Tibial artery (tissue), 4 donors: ENCODE results near the gene PSAPL1.

Source experiments
- DNase-seq, 2 donors: peaks; one replicate each; pipeline ENCODE4 v3.0.0-alpha.2; 2019
- H3K27ac ChIP-seq, 2 donors: fragments of 200-600 bp; sonication (generic) in 1 of 2; 1 replicate in 1 of 2; 2 replicates in 1 of 2; pipeline ENCODE4 v1.5.1; 2018 to 2019; ENCODE audit warnings: mild to moderate bottlenecking in 1 of 2
- H3K27me3 ChIP-seq, 2 donors: fragments of 200-600 bp; sonication (generic) in 1 of 2; one replicate each; pipeline versions ENCODE4 v1.5.1 to v1.6.0; 2016 to 2019
- H3K36me3 ChIP-seq, 3 donors: fragments of 200-600 bp; sonication (generic) in 2 of 3; one replicate each; pipeline ENCODE4 v1.5.1; 2016 to 2019; ENCODE audit warnings: mild to moderate bottlenecking in 2 of 3
- H3K4me1 ChIP-seq, 4 donors: fragments of 200-600 bp; sonication (generic) in 2 of 4; 1 replicate in 3 of 4; 2 replicates in 1 of 4; pipeline ENCODE4 v1.5.1; 2016 to 2019
- H3K4me3 ChIP-seq, 2 donors: fragments of 200-600 bp; sonication (generic) in 1 of 2; 1 replicate in 1 of 2; 2 replicates in 1 of 2; pipeline ENCODE4 v1.5.1; 2018 to 2019; ENCODE audit warnings: mild to moderate bottlenecking in 2 of 2
- H3K9me3 ChIP-seq, 3 donors: fragments of 200-600 bp; sonication (generic) in 1 of 3; one replicate each; pipeline ENCODE4 v1.5.1; 2016 to 2019
- CTCF ChIP-seq, 2 experiments: fragments of 200-600 bp in 1 of 2; fragments of 450-650 bp in 1 of 2; IDR thresholded peaks; one replicate each; pipeline ENCODE4 v1.5.1; 2017 to 2019; ENCODE audit warnings: antibody characterized with exemption in 2 of 2, mild to moderate bottlenecking in 1 of 2, moderate library complexity in 1 of 2
- intact Hi-C: fragments of 100-400 bp; cut with DNase I; formaldehyde crosslinking; loops from one replicate; pipeline ENCODE4 v1.15.0; 2023; ENCODE audit warnings: low total_unique reads

The PSAPL1 gene

GRCh38 chr4:7451434-7451789 lies 16.7 kb upstream of the PSAPL1 start:
- H3K36me3 ChIP-seq: no peaks in the 10 kb centered on the region
- H3K4me1 ChIP-seq: no peaks in the 10 kb centered on the region
- no peak overlapping the region for H3K4me3 ChIP-seq
- H3K9me3 ChIP-seq: no peaks in the 10 kb centered on the region
- H3K27ac ChIP-seq: no peak overlapping the region
- intact Hi-C loops: no loop called here
- no peak for TF ChIP-seq CTCF (IDR thresholded peaks at IDR 0.05)
- H3K27me3 ChIP-seq: peaks cover 0 to 11% of the 10 kb centered on the region in 2 donors
- no peak for DNase-seq

GRCh38 chr4:7450775-7451433 lies 16.2 kb upstream of the PSAPL1 start:
- Histone ChIP-seq H3K4me1 (no peaks in the 10 kb centered on the region), H3K9me3 (no peaks in the 10 kb centered on the region), H3K4me3 (no peak overlapping the region), H3K36me3 (no peaks in the 10 kb centered on the region), H3K27me3 (peaks cover 0 to 15% of the 10 kb centered on the region in 2 donors), H3K27ac (no peak overlapping the region)
- DNase-seq: no peak
- TF ChIP-seq CTCF (IDR thresholded peaks at IDR 0.05): no peak
- intact Hi-C loops: no loop called here

- no peaks in the 10 kb centered on the region for H3K4me1 ChIP-seq
- TF ChIP-seq CTCF (IDR thresholded peaks at IDR 0.05): no peak
- intact Hi-C loops: no loop called here
- H3K36me3 ChIP-seq: no peaks in the 10 kb centered on the region
- H3K27me3 ChIP-seq: peaks cover 0 to 24% of the 10 kb centered on the region in 2 donors
- no peaks in the 10 kb centered on the region for H3K9me3 ChIP-seq
- DNase-seq: no peak
- H3K27ac ChIP-seq: no peak overlapping the region
- no peak overlapping the region for H3K4me3 ChIP-seq
Observed at GRCh38 chr4:7448036-7448435, 13.3 kb upstream of the PSAPL1 start.

- peaks cover 0 to 27% of the 10 kb centered on the region in 2 donors for H3K27me3 ChIP-seq
- no peak overlapping the region for H3K4me3 ChIP-seq
- intact Hi-C loops: no loop called here
- no peaks in the 10 kb centered on the region for H3K4me1 ChIP-seq
- TF ChIP-seq CTCF (IDR thresholded peaks at IDR 0.05): no peak
- H3K9me3 ChIP-seq: no peaks in the 10 kb centered on the region
- no peak overlapping the region for H3K27ac ChIP-seq
- no peak for DNase-seq
- H3K36me3 ChIP-seq: no peaks in the 10 kb centered on the region
Observed at GRCh38 chr4:7447236-7447635, 12.5 kb upstream of the PSAPL1 start.

- TF ChIP-seq CTCF (IDR thresholded peaks at IDR 0.05): no peak
- DNase-seq: no peak
- Histone ChIP-seq H3K27ac (no peak overlapping the region), H3K4me3 (no peak overlapping the region), H3K27me3 (peaks cover 0 to 40% of the 10 kb centered on the region in 2 donors), H3K9me3 (no peaks in the 10 kb centered on the region), H3K4me1 (no peaks in the 10 kb centered on the region), H3K36me3 (no peaks in the 10 kb centered on the region)
- intact Hi-C loops: no loop called here
Observed at GRCh38 chr4:7444731-7445130, 10.0 kb upstream of the PSAPL1 start.

GRCh38 chr4:7444314-7444713 lies 9.6 kb upstream of the PSAPL1 start:
- no peaks in the 10 kb centered on the region for H3K4me1 ChIP-seq
- peaks cover 0 to 40% of the 10 kb centered on the region in 2 donors for H3K27me3 ChIP-seq
- no peak overlapping the region for H3K4me3 ChIP-seq
- H3K36me3 ChIP-seq: no peaks in the 10 kb centered on the region
- no peak overlapping the region for H3K27ac ChIP-seq
- no peak for DNase-seq
- no peaks in the 10 kb centered on the region for H3K9me3 ChIP-seq
- intact Hi-C loops: no loop called here
- TF ChIP-seq CTCF (IDR thresholded peaks at IDR 0.05): no peak
